Spleen (tissue), 11 donors: ENCODE data around the gene PNPT1. TPM values are rescaled to one million over a fixed set of nuclear protein-coding genes. Genes with fewer than 3 reads are reported as not detected.
"Not testable (repeated sequence)": the region's sequence is repeated elsewhere in the genome, so short reads cannot be mapped to it uniquely, and the experiment has no call there.

Experiments used
- DNase-seq: peaks from one replicate; pipeline ENCODE4 v3.0.0-alpha.2; 2020
- H3K27ac ChIP-seq, 8 donors: fragments of 200-600 bp; sonication (generic) in 7 of 8; 1 replicate in 4 of 8; 2 replicates in 4 of 8; pipeline versions ENCODE4 v1.5.0 to v1.8.0; 2016 to 2021; ENCODE audit warnings: inconsistent platforms in 4 of 8, mild to moderate bottlenecking in 4 of 8, moderate library complexity in 1 of 8
- H3K27me3 ChIP-seq, 7 donors: fragments of 200-600 bp; sonication (generic) in 6 of 7; replicated peaks in 1 of 7; 1 replicate in 4 of 7; 2 replicates in 3 of 7; pipeline versions ENCODE4 v1.5.0 to v1.8.0; 2016 to 2021; ENCODE audit warnings: inconsistent platforms in 3 of 7, mild to moderate bottlenecking in 1 of 7
- H3K36me3 ChIP-seq, 6 donors: fragments of 200-600 bp; sonication (generic) in 5 of 6; 1 replicate in 4 of 6; 2 replicates in 2 of 6; pipeline versions ENCODE4 v1.5.0 to v1.8.0; 2016 to 2021; ENCODE audit warnings: inconsistent platforms in 2 of 6
- H3K4me1 ChIP-seq, 6 donors: fragments of 200-600 bp; sonication (generic) in 5 of 6; 1 replicate in 3 of 6; 2 replicates in 3 of 6; pipeline versions ENCODE4 v1.5.0 to v1.8.0; 2016 to 2021; ENCODE audit warnings: inconsistent platforms in 3 of 6
- H3K4me3 ChIP-seq, 8 donors: fragments of 200-600 bp; sonication (generic) in 7 of 8; 1 replicate in 4 of 8; 2 replicates in 4 of 8; pipeline versions ENCODE4 v1.5.0 to v1.8.0; 2016 to 2021; ENCODE audit warnings: inconsistent platforms in 4 of 8, mild to moderate bottlenecking in 4 of 8, moderate library complexity in 2 of 8
- H3K9me3 ChIP-seq, 8 donors: fragments of 200-600 bp; sonication (generic) in 7 of 8; 1 replicate in 4 of 8; 2 replicates in 4 of 8; pipeline versions ENCODE4 v1.5.0 to v1.8.0; 2016 to 2021; ENCODE audit warnings: inconsistent platforms in 4 of 8
- POLR2A ChIP-seq, 3 donors: fragments of 450-650 bp; IDR thresholded peaks; one replicate each; pipeline ENCODE4 v1.5.1; 2017; ENCODE audit warnings: antibody characterized with exemption in 3 of 3, mild to moderate bottlenecking in 1 of 3
- POLR2AphosphoS5 ChIP-seq, 3 donors: sonication (generic); formaldehyde crosslinking; IDR thresholded peaks; one replicate each; pipeline ENCODE4 v1.5.1; 2017; ENCODE audit warnings: antibody characterized with exemption in 3 of 3
- WGBS, 5 donors: extraction: QIAGEN DNeasy Blood & Tissue Kit in 3 of 5; methylation state at CpG; one replicate each; pipeline versions ENCODE4 v1.1.5 to v1.1.7; 2013 to 2018; 5-methylcytosine and 5-hydroxymethylcytosine counted together
- intact Hi-C: fragments of 100-400 bp; cut with DNase I; formaldehyde crosslinking; loops from one replicate; pipeline ENCODE4 v1.15.0; 2023; ENCODE audit warnings: low total_unique reads
- polyA plus RNA-seq, 3 donors: library from polyadenylated mRNA; stranded (reverse); fragments of 200-250 nt; gene quantifications; one replicate each; pipeline ENCODE4 v1.2.1, GENCODE V29; 2013
- total RNA-seq, 7 donors: library from RNA; depleted of rRNA in 3 of 7; stranded (reverse); fragments of >200 nt in 3 of 7; fragmentation: NEBNext Ultra II Directional in 4 of 7; extraction: Animal tissue kit (Norgen Biotek cat#: 25700) in 4 of 7; gene quantifications; one replicate each; pipeline versions ENCODE4 v1.1.0 to v1.2.1, GENCODE V29; 2016 to 2021
- TF ChIP-seq, protein P1 (sequence below), 11 experiments: fragments of 200-600 bp in 7 of 11; fragments of 450-650 bp in 4 of 11; sonication (generic) in 4 of 11; IDR thresholded peaks in 8 of 11; conservative IDR thresholded peaks in 3 of 11; 1 replicate in 7 of 11; 2 replicates in 4 of 11; pipeline versions ENCODE4 v1.4.0 to v1.8.0; 2016 to 2021; ENCODE audit warnings: antibody characterized with exemption in 11 of 11, inconsistent platforms in 4 of 11, mild to moderate bottlenecking in 1 of 11
- donor health status: healthy with polysubstance abuse.
- donor health status: DM: no; HTN: no; CAD: no; lungs with moderate emphysema.
- donor health status: DM: no; HTN: no; CAD: no.
- donor health status: Bipolar disorder and iron deficiency.
- donor health status: healthy.
- donor health status: DM: no; HTN: no; CAD: no.
- donor health status: DM: yes; HTN: yes; CAD: no.

Gene PNPT1
- total and polyA plus RNA-seq, 10 donors = 6.4 to 26.3 (median 16.9) TPM

DNA sequence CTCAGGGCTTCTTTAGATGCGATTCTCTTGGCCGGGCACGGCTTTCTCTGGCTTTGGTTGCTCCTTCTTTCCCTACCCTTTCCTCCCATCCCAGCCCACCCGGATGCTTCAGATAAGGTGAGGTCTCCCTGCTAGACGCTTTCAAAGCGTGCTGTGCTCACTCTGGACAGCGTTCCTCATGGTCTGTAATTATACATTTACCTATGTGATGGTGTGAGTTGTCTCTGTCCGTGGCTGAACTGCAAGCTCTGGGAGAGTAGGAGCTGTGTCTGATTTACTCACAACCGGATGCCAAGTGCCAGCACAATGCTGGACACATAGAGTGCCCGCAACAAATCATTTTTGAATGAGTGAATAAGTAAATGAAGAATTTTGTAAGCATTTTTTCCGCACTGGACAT is 26.8 kb upstream of the PNPT1 start:
- H3K27me3 ChIP-seq = no peaks in the 10 kb centered on the region
- intact Hi-C loops = no loop called here
- H3K4me1 ChIP-seq = peaks cover 0 to 4% (median 0%) of the 10 kb centered on the region in 6 donors
- no peak overlapping the region for H3K4me3 ChIP-seq
- no peak for DNase-seq
- H3K27ac ChIP-seq = no peak overlapping the region
- H3K9me3 ChIP-seq = no peaks in the 10 kb centered on the region
- WGBS, 5 donors = 78 to 91% (median 89%) methylated on average over 11 of the region's 11 CpGs
- TF ChIP-seq, protein P1, sequence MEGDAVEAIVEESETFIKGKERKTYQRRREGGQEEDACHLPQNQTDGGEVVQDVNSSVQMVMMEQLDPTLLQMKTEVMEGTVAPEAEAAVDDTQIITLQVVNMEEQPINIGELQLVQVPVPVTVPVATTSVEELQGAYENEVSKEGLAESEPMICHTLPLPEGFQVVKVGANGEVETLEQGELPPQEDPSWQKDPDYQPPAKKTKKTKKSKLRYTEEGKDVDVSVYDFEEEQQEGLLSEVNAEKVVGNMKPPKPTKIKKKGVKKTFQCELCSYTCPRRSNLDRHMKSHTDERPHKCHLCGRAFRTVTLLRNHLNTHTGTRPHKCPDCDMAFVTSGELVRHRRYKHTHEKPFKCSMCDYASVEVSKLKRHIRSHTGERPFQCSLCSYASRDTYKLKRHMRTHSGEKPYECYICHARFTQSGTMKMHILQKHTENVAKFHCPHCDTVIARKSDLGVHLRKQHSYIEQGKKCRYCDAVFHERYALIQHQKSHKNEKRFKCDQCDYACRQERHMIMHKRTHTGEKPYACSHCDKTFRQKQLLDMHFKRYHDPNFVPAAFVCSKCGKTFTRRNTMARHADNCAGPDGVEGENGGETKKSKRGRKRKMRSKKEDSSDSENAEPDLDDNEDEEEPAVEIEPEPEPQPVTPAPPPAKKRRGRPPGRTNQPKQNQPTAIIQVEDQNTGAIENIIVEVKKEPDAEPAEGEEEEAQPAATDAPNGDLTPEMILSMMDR (IDR thresholded peaks at IDR 0.05 in 8 of 11, conservative IDR thresholded peaks at IDR 0.05 in 3 of 11) = no peak
- no peak for TF ChIP-seq POLR2A (IDR thresholded peaks at IDR 0.05)
- no peak for TF ChIP-seq POLR2AphosphoS5 (IDR thresholded peaks at IDR 0.05)
- H3K36me3 ChIP-seq = no peaks in the 10 kb centered on the region

DNA sequence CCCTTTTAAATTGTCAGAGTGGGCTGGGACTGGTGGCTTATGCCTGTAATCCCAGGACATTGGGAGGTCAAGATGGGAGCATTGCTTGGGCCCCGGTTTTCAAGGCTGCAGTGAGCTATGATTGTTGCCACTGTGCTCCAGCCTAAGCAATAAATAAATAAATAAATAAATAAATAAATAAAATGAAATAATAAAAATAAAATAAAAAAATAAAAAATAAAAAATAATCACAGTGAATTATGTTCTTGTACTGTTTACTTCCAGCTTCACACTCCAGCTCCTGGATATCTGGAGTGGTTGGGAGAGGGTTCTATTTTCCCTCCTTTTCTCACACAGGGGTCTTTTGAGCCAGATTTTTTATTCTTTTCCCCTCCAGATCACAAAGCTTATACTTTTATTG is 26.2 kb upstream of the PNPT1 start:
- Histone ChIP-seq H3K4me1 (peaks cover 0 to 4% (median 0%) of the 10 kb centered on the region in 6 donors), H3K27me3 (no peaks in the 10 kb centered on the region), H3K36me3 (no peaks in the 10 kb centered on the region), H3K27ac (no peak overlapping the region), H3K4me3 (no peak overlapping the region), H3K9me3 (no peaks in the 10 kb centered on the region)
- TF ChIP-seq POLR2AphosphoS5 (IDR thresholded peaks at IDR 0.05) = no peak
- TF ChIP-seq, protein P1 (IDR thresholded peaks at IDR 0.05 in 8 of 11, conservative IDR thresholded peaks at IDR 0.05 in 3 of 11) = no peak
- no peak for TF ChIP-seq POLR2A (IDR thresholded peaks at IDR 0.05)
- no peak for DNase-seq
- intact Hi-C loops = loop anchor here (5.0 to 10.0 kb wide), 3 partner anchors 242 to 415 kb away; no protein-coding TSS in a partner anchor
- WGBS, 5 donors = 74 to 96% (median 79%) methylated on average over 1 of the region's 1 CpG

DNA sequence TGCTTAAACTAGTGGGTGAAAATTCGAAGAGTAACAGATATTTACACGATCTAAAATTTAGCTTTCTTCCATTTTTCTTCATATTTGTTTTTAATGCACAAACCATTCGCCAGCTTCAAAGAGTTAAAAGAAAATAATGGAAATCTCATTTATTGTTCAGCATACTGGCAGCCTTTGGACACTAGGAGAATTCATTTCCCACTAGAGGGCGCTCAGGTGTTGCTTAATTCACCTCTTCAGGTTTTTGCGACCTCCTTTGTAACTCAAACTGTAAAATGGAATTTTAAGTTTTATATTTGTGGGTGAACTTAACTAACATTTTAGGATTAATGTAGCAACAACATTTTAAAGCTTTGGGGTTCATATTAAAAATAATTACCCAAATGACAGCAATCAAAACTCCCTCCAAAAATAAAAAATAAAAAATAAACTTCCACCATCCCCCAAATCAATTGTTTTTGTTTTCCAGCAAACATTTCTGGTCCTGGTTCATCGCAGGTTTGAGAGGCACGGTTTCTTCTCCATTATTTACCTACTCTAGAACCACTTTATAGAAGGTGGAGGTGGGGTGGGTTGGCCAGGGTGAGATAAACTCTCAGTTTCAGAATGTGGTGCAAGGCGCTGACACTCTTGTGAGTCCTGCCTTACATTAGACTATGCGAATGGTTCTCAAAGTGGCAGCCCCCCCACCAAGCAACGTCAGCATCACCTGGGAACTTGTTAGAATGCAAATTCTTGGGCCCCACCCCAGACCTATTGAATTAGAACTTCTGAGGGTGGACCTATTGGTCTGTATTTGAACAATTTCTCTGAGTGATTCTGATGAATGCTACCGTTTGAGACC is 24.7 kb upstream of the PNPT1 start:
- no peaks in the 10 kb centered on the region for H3K36me3 ChIP-seq
- no peak for DNase-seq
- TF ChIP-seq, protein P1 (IDR thresholded peaks at IDR 0.05 in 8 of 11, conservative IDR thresholded peaks at IDR 0.05 in 3 of 11) = peak; percentile 37 to 83 (median 77)
- TF ChIP-seq POLR2AphosphoS5 (IDR thresholded peaks at IDR 0.05) = no peak
- WGBS, 5 donors = 23 to 33% (median 29%) methylated on average over 11 of the region's 11 CpGs
- intact Hi-C loops = loop anchor here (5.0 to 10.0 kb wide), 3 partner anchors 244 to 416 kb away; no protein-coding TSS in a partner anchor
- H3K27ac ChIP-seq = no peak overlapping the region
- H3K9me3 ChIP-seq = no peaks in the 10 kb centered on the region
- no peak overlapping the region for H3K4me3 ChIP-seq
- H3K27me3 ChIP-seq = no peaks in the 10 kb centered on the region
- peaks cover 0 to 4% (median 0%) of the 10 kb centered on the region in 6 donors for H3K4me1 ChIP-seq

DNA sequence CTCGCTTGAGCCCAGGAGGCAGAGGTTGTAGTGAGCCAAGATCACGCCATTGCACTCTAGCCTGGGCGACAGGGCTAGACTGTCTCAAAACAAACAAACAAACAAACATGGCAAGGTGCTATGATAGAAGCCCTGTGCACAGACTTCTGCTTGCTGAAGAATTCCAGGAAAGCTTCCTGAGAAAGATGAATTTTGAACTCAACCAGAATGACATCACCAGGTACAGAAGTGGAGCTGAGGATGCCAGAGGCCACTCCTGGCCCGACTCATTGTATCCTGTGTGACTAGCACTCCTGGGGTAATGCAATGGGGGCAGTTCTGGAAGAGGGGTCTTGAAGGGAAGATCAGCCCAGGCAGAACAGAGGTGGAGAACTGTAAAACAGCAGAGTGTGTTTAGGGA is 22.0 kb upstream of the PNPT1 start:
- 80 to 93% (median 88%) methylated on average over 4 of the region's 4 CpGs for WGBS, 5 donors
- Histone ChIP-seq H3K27ac (no peak overlapping the region), H3K4me3 (no peak overlapping the region), H3K36me3 (no peaks in the 10 kb centered on the region), H3K9me3 (no peaks in the 10 kb centered on the region), H3K4me1 (peaks cover 0 to 4% (median 0%) of the 10 kb centered on the region in 6 donors), H3K27me3 (no peaks in the 10 kb centered on the region)
- TF ChIP-seq, protein P1 (IDR thresholded peaks at IDR 0.05 in 8 of 11, conservative IDR thresholded peaks at IDR 0.05 in 3 of 11) = no peak
- intact Hi-C loops = loop anchor here (5.0 to 10.0 kb wide), 3 partner anchors 247 to 419 kb away; no protein-coding TSS in a partner anchor
- no peak for DNase-seq

DNA sequence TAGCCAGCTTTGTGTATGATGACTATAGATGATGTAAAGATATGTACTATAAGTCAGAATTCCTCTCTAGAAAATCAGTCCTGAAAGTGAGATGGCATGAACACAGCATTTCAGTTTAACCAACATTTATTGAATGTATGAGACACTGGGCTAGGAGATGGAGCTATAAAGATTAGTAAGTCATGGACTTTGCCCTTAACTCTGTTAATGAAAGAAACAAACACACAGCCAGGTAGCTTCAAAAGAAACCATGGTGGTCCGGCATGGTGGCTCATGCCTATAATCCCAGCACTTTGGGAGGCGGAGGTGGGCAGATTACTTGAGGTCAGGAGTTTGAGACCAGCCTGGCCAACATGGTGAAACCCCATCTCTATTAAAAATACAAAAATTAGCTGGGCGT is 21.5 kb upstream of the PNPT1 start:
- H3K4me3 ChIP-seq, DNase-seq, H3K9me3 ChIP-seq, H3K27me3 ChIP-seq, H3K27ac ChIP-seq, H3K4me1 ChIP-seq, H3K36me3 ChIP-seq: not testable (repeated sequence)
- 85 to 94% (median 89%) methylated on average over 3 of the region's 3 CpGs for WGBS, 5 donors
- intact Hi-C loops = loop anchor here (5.0 to 10.0 kb wide), 3 partner anchors 247 to 420 kb away; no protein-coding TSS in a partner anchor
